Upper lobe of left lung (tissue), 6 donors: ENCODE data around the gene FBXL17. TPM values are rescaled to one million over a fixed set of nuclear protein-coding genes. Genes with fewer than 3 reads are reported as not detected.

ENCODE experiments used
- ATAC-seq, 2 donors: fragments of 200-7000 bp; cut with Tn5 transposase; one replicate each; pipeline ENCODE4 v1.9.1; 2022; ENCODE audit warnings: mild to moderate bottlenecking in 2 of 2, moderate library complexity in 2 of 2; ENCODE audit not compliant: low FRiP score in 2 of 2
- DNase-seq, 2 donors: peaks; one replicate each; pipeline ENCODE4 v3.0.0-alpha.2; 2019 to 2020
- H3K27ac ChIP-seq, 4 donors: fragments of 200-600 bp; sonication (generic); one replicate each; pipeline ENCODE4 v1.5.1; 2016 to 2019
- H3K27me3 ChIP-seq, 4 donors: fragments of 200-600 bp; sonication (generic); one replicate each; pipeline ENCODE4 v1.5.1; 2017 to 2019
- H3K36me3 ChIP-seq, 4 donors: fragments of 200-600 bp; sonication (generic); one replicate each; pipeline ENCODE4 v1.5.1; 2016 to 2019
- H3K4me1 ChIP-seq, 4 donors: fragments of 200-600 bp; sonication (generic); one replicate each; pipeline ENCODE4 v1.5.1; 2018 to 2019
- H3K4me3 ChIP-seq, 4 donors: fragments of 200-600 bp; sonication (generic); one replicate each; pipeline ENCODE4 v1.5.1; 2017 to 2019; ENCODE audit warnings: mild to moderate bottlenecking in 2 of 4, moderate library complexity in 1 of 4
- H3K9me3 ChIP-seq, 4 donors: fragments of 200-600 bp; sonication (generic); one replicate each; pipeline ENCODE4 v1.5.1; 2018 to 2019
- EP300 ChIP-seq, 4 donors: sonication (generic); formaldehyde crosslinking; IDR thresholded peaks; one replicate each; pipeline ENCODE4 v1.5.1; 2017; ENCODE audit warnings: antibody characterized with exemption in 4 of 4, control low read depth in 2 of 4
- POLR2A ChIP-seq, 4 donors: fragments of 450-650 bp; IDR thresholded peaks; one replicate each; pipeline ENCODE4 v1.5.1; 2016 to 2017; ENCODE audit warnings: antibody characterized with exemption in 4 of 4, mild to moderate bottlenecking in 2 of 4
- POLR2AphosphoS5 ChIP-seq, 2 donors: sonication (generic); formaldehyde crosslinking; IDR thresholded peaks; one replicate each; pipeline ENCODE4 v1.5.1; 2017; ENCODE audit warnings: antibody characterized with exemption in 2 of 2
- WGBS, 2 donors: methylation state at CpG; one replicate each; pipeline ENCODE4 v1.1.5; 2017 to 2018; 5-methylcytosine and 5-hydroxymethylcytosine counted together
- total RNA-seq, 6 donors: library from RNA; depleted of rRNA in 4 of 6; stranded (reverse); fragments of >200 nt in 4 of 6; gene quantifications; one replicate each; pipeline versions ENCODE4 v1.1.0 to v1.2.1, GENCODE V29; 2016 to 2021
- TF ChIP-seq, protein P1 (sequence below), 6 experiments: fragments of 450-650 bp in 4 of 6; fragments of 200-600 bp in 2 of 6; sonication (generic) in 2 of 6; IDR thresholded peaks; one replicate each; pipeline ENCODE4 v1.5.1; 2016 to 2019; ENCODE audit warnings: antibody characterized with exemption in 6 of 6
- donor health status: DM: no; HTN: no; CAD: no; lungs with moderate emphysema.
- donor health status: DM: no; HTN: yes; CAD: no; lungs with severe emphysema.

The FBXL17 gene
- total RNA-seq, 6 donors from 2014 or later = 10.0 to 47.1 (median 16.9) TPM

DNA sequence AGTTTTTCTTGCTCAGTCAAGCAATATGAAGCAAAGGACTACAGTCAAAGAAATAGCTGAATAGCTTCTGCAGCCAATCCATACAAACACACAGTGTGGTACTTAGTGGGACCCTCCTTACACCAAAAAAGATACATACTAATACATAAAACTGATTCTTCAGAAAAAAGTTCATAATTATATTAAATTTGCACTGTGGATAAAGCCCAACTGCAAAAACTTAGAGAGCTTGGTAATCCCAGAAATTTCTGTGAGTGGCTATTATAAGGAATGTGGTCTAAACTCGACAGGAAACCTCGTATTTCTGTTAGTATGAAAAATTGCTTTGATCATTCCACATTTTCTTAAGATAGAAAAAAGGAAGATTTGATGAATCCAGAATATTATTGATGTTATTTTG is 245.4 kb downstream of the FBXL17 start:
- no peak for TF ChIP-seq POLR2A (IDR thresholded peaks at IDR 0.05)
- TF ChIP-seq, protein P1, sequence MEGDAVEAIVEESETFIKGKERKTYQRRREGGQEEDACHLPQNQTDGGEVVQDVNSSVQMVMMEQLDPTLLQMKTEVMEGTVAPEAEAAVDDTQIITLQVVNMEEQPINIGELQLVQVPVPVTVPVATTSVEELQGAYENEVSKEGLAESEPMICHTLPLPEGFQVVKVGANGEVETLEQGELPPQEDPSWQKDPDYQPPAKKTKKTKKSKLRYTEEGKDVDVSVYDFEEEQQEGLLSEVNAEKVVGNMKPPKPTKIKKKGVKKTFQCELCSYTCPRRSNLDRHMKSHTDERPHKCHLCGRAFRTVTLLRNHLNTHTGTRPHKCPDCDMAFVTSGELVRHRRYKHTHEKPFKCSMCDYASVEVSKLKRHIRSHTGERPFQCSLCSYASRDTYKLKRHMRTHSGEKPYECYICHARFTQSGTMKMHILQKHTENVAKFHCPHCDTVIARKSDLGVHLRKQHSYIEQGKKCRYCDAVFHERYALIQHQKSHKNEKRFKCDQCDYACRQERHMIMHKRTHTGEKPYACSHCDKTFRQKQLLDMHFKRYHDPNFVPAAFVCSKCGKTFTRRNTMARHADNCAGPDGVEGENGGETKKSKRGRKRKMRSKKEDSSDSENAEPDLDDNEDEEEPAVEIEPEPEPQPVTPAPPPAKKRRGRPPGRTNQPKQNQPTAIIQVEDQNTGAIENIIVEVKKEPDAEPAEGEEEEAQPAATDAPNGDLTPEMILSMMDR (IDR thresholded peaks at IDR 0.05) = no peak
- WGBS, 2 donors = 71 to 75% methylated on average over 2 of the region's 2 CpGs
- H3K9me3 ChIP-seq = no peaks in the 10 kb centered on the region
- no peaks in the 10 kb centered on the region for H3K4me1 ChIP-seq
- no peak overlapping the region for H3K4me3 ChIP-seq
- ATAC-seq (no peak), DNase-seq (no peak)
- H3K27me3 ChIP-seq = no peaks in the 10 kb centered on the region
- H3K36me3 ChIP-seq = no peaks in the 10 kb centered on the region
- no peak overlapping the region for H3K27ac ChIP-seq

- no peaks in the 10 kb centered on the region for H3K9me3 ChIP-seq
- DNase-seq (no peak), ATAC-seq (no peak)
- H3K27ac ChIP-seq = no peak overlapping the region
- H3K4me1 ChIP-seq = no peaks in the 10 kb centered on the region
- H3K4me3 ChIP-seq = no peak overlapping the region
- no peaks in the 10 kb centered on the region for H3K27me3 ChIP-seq
- H3K36me3 ChIP-seq = no peaks in the 10 kb centered on the region
- 91 to 100% methylated on average over 1 of the region's 1 CpG for WGBS, 2 donors
- TF ChIP-seq POLR2AphosphoS5 (IDR thresholded peaks at IDR 0.05) (no peak), EP300 (IDR thresholded peaks at IDR 0.05) (no peak), POLR2A (IDR thresholded peaks at IDR 0.05) (no peak)
- TF ChIP-seq, protein P1 (IDR thresholded peaks at IDR 0.05) = no peak
These were observed 252.8 kb downstream of the FBXL17 start for GRCh38 chr5:108129129-108129528.

GRCh38 chr5:108125771-108126511 is 256.0 kb downstream of the FBXL17 start:
- Histone ChIP-seq H3K36me3 (no peaks in the 10 kb centered on the region), H3K4me3 (no peak overlapping the region), H3K4me1 (no peaks in the 10 kb centered on the region), H3K9me3 (no peaks in the 10 kb centered on the region), H3K27me3 (no peaks in the 10 kb centered on the region), H3K27ac (no peak overlapping the region)
- TF ChIP-seq, protein P1 (IDR thresholded peaks at IDR 0.05) = no peak
- TF ChIP-seq POLR2AphosphoS5 (IDR thresholded peaks at IDR 0.05) (no peak), POLR2A (IDR thresholded peaks at IDR 0.05) (no peak), EP300 (IDR thresholded peaks at IDR 0.05) (no peak)
- ATAC-seq (no peak), DNase-seq (no peak)
- 79 to 84% methylated on average over 3 of the region's 3 CpGs for WGBS, 2 donors

GRCh38 chr5:108124596-108124995 is 257.3 kb downstream of the FBXL17 start:
- 89 to 95% methylated on average over 4 of the region's 4 CpGs for WGBS, 2 donors
- H3K36me3 ChIP-seq = no peaks in the 10 kb centered on the region
- no peak for TF ChIP-seq POLR2A (IDR thresholded peaks at IDR 0.05)
- TF ChIP-seq EP300 (IDR thresholded peaks at IDR 0.05) = no peak
- no peak for TF ChIP-seq POLR2AphosphoS5 (IDR thresholded peaks at IDR 0.05)
- TF ChIP-seq, protein P1 (IDR thresholded peaks at IDR 0.05) = no peak
- ATAC-seq (no peak), DNase-seq (no peak)
- H3K27me3 ChIP-seq = no peaks in the 10 kb centered on the region
- H3K4me3 ChIP-seq = no peak overlapping the region
- H3K27ac ChIP-seq = no peak overlapping the region
- no peaks in the 10 kb centered on the region for H3K9me3 ChIP-seq
- no peaks in the 10 kb centered on the region for H3K4me1 ChIP-seq

- no peak for ATAC-seq
- WGBS, 2 donors = 93 to 99% methylated on average over 4 of the region's 4 CpGs
- Histone ChIP-seq H3K9me3 (no peaks in the 10 kb centered on the region), H3K4me3 (no peak overlapping the region), H3K4me1 (no peaks in the 10 kb centered on the region), H3K36me3 (no peaks in the 10 kb centered on the region), H3K27ac (no peak overlapping the region), H3K27me3 (no peaks in the 10 kb centered on the region)
- no peak for DNase-seq
- TF ChIP-seq, protein P1 (IDR thresholded peaks at IDR 0.05) = no peak
- TF ChIP-seq EP300 (IDR thresholded peaks at IDR 0.05) (no peak), POLR2A (IDR thresholded peaks at IDR 0.05) (no peak), POLR2AphosphoS5 (IDR thresholded peaks at IDR 0.05) (no peak)
These were observed 259.2 kb downstream of the FBXL17 start for GRCh38 chr5:108122702-108123101.
